IPS-18a (cell line): ENCODE results near the gene LEMD3.

Source experiments
- H3K27ac ChIP-seq: one replicate; pipeline ENCODE4 v1.5.1; 2013; ENCODE audit warnings: low read length
- H3K27me3 ChIP-seq: one replicate; pipeline ENCODE4 v1.6.1; 2013; ENCODE audit warnings: mild to moderate bottlenecking, low read length; ENCODE audit not compliant: control insufficient read depth, insufficient read depth
- H3K36me3 ChIP-seq: one replicate; pipeline ENCODE4 v1.6.1; 2013; ENCODE audit warnings: low read depth, low read length; ENCODE audit not compliant: control insufficient read depth
- H3K4me1 ChIP-seq: one replicate; pipeline ENCODE4 v1.6.1; 2013; ENCODE audit warnings: low read depth, low read length; ENCODE audit not compliant: control insufficient read depth
- H3K4me3 ChIP-seq: one replicate; pipeline ENCODE4 v1.5.1; 2013; ENCODE audit warnings: low read length
- H3K9ac ChIP-seq: one replicate; pipeline ENCODE4 v1.6.1; 2013; ENCODE audit warnings: mild to moderate bottlenecking, low read length, moderate library complexity
- H3K9me3 ChIP-seq: one replicate; pipeline ENCODE4 v1.6.1; 2013; ENCODE audit warnings: low read depth, low read length; ENCODE audit not compliant: control insufficient read depth

LEMD3 gene

GRCh38 chr12:65195387-65196055 lies 26.1 kb downstream of the LEMD3 start:
- H3K9me3 ChIP-seq: no peaks in the 10 kb centered on the region
- no peaks in the 10 kb centered on the region for H3K36me3 ChIP-seq
- no peaks in the 10 kb centered on the region for H3K27me3 ChIP-seq
- peaks cover 12% of the 10 kb centered on the region for H3K4me1 ChIP-seq
- no peak overlapping the region for H3K27ac ChIP-seq
- peak overlapping the region; percentile 20 for H3K9ac ChIP-seq
- peak overlapping the region; percentile 9 for H3K4me3 ChIP-seq

GRCh38 chr12:65196762-65197567 lies 27.6 kb downstream of the LEMD3 start:
- H3K9ac ChIP-seq: no peak overlapping the region
- H3K4me1 ChIP-seq: peaks cover 12% of the 10 kb centered on the region
- H3K9me3 ChIP-seq: no peaks in the 10 kb centered on the region
- H3K36me3 ChIP-seq: no peaks in the 10 kb centered on the region
- no peaks in the 10 kb centered on the region for H3K27me3 ChIP-seq
- H3K4me3 ChIP-seq: no peak overlapping the region
- H3K27ac ChIP-seq: no peak overlapping the region

GRCh38 chr12:65199604-65200003 lies 30.2 kb downstream of the LEMD3 start:
- H3K36me3 ChIP-seq: no peaks in the 10 kb centered on the region

GRCh38 chr12:65200007-65200665 lies 30.8 kb downstream of the LEMD3 start:
- no peaks in the 10 kb centered on the region for H3K9me3 ChIP-seq
- H3K4me1 ChIP-seq: peaks cover 9% of the 10 kb centered on the region
- no peaks in the 10 kb centered on the region for H3K27me3 ChIP-seq
- no peak overlapping the region for H3K9ac ChIP-seq
- no peak overlapping the region for H3K27ac ChIP-seq
- H3K4me3 ChIP-seq: no peak overlapping the region
- no peaks in the 10 kb centered on the region for H3K36me3 ChIP-seq

More at GRCh38 chr12:65199604-65200003, 30.2 kb downstream of the LEMD3 start:
- H3K9me3 ChIP-seq: no peaks in the 10 kb centered on the region
- no peak overlapping the region for H3K27ac ChIP-seq
- H3K4me1 ChIP-seq: peaks cover 12% of the 10 kb centered on the region
- no peak overlapping the region for H3K9ac ChIP-seq
- no peaks in the 10 kb centered on the region for H3K27me3 ChIP-seq
- no peak overlapping the region for H3K4me3 ChIP-seq

GRCh38 chr12:65203376-65203775 lies 34.0 kb downstream of the LEMD3 start:
- H3K4me3 ChIP-seq: no peak overlapping the region
- H3K36me3 ChIP-seq: no peaks in the 10 kb centered on the region
- no peaks in the 10 kb centered on the region for H3K27me3 ChIP-seq
- no peak overlapping the region for H3K9ac ChIP-seq
- no peaks in the 10 kb centered on the region for H3K9me3 ChIP-seq
- H3K27ac ChIP-seq: no peak overlapping the region
- no peaks in the 10 kb centered on the region for H3K4me1 ChIP-seq

- H3K4me3 ChIP-seq: no peak overlapping the region
- H3K9me3 ChIP-seq: no peaks in the 10 kb centered on the region
- H3K4me1 ChIP-seq: no peaks in the 10 kb centered on the region
- no peaks in the 10 kb centered on the region for H3K36me3 ChIP-seq
- no peaks in the 10 kb centered on the region for H3K27me3 ChIP-seq
- no peak overlapping the region for H3K27ac ChIP-seq
- H3K9ac ChIP-seq: no peak overlapping the region
Measured at GRCh38 chr12:65204886-65205525, 35.6 kb downstream of the LEMD3 start.

GRCh38 chr12:65205886-65206285 lies 36.5 kb downstream of the LEMD3 start:
- H3K9ac ChIP-seq: no peak overlapping the region
- no peak overlapping the region for H3K27ac ChIP-seq
- no peak overlapping the region for H3K4me3 ChIP-seq
- H3K9me3 ChIP-seq: no peaks in the 10 kb centered on the region
- H3K27me3 ChIP-seq: no peaks in the 10 kb centered on the region
- H3K4me1 ChIP-seq: no peaks in the 10 kb centered on the region
- H3K36me3 ChIP-seq: no peaks in the 10 kb centered on the region

- H3K9ac ChIP-seq: no peak overlapping the region
- H3K36me3 ChIP-seq: no peaks in the 10 kb centered on the region
- no peaks in the 10 kb centered on the region for H3K4me1 ChIP-seq
- H3K9me3 ChIP-seq: no peaks in the 10 kb centered on the region
- H3K4me3 ChIP-seq: no peak overlapping the region
- H3K27me3 ChIP-seq: no peaks in the 10 kb centered on the region
- no peak overlapping the region for H3K27ac ChIP-seq
Measured at GRCh38 chr12:65208125-65208524, 38.7 kb downstream of the LEMD3 start.

GRCh38 chr12:65208964-65209654 lies 39.7 kb downstream of the LEMD3 start:
- no peaks in the 10 kb centered on the region for H3K36me3 ChIP-seq
- no peaks in the 10 kb centered on the region for H3K27me3 ChIP-seq
- H3K4me3 ChIP-seq: no peak overlapping the region
- no peaks in the 10 kb centered on the region for H3K4me1 ChIP-seq
- H3K9me3 ChIP-seq: no peaks in the 10 kb centered on the region
- H3K27ac ChIP-seq: no peak overlapping the region
- no peak overlapping the region for H3K9ac ChIP-seq

- no peaks in the 10 kb centered on the region for H3K27me3 ChIP-seq
- no peak overlapping the region for H3K27ac ChIP-seq
- H3K9ac ChIP-seq: no peak overlapping the region
- H3K4me1 ChIP-seq: no peaks in the 10 kb centered on the region
- H3K9me3 ChIP-seq: no peaks in the 10 kb centered on the region
- no peaks in the 10 kb centered on the region for H3K36me3 ChIP-seq
- no peak overlapping the region for H3K4me3 ChIP-seq
Measured at GRCh38 chr12:65209655-65210043, 40.3 kb downstream of the LEMD3 start.

GRCh38 chr12:65217086-65217485 lies 47.7 kb downstream of the LEMD3 start:
- H3K36me3 ChIP-seq: peaks cover 25% of the 10 kb centered on the region

More at GRCh38 chr12:65217086-65217485, 47.7 kb downstream of the LEMD3 start:
- no peak overlapping the region for H3K4me3 ChIP-seq
- no peak overlapping the region for H3K9ac ChIP-seq
- no peaks in the 10 kb centered on the region for H3K27me3 ChIP-seq
- H3K9me3 ChIP-seq: peaks cover 8% of the 10 kb centered on the region
- H3K4me1 ChIP-seq: no peaks in the 10 kb centered on the region
- no peak overlapping the region for H3K27ac ChIP-seq
